ENCODE data around the gene SELENOK. TPM values are rescaled to one million over a fixed set of nuclear protein-coding genes. Genes with fewer than 3 reads are reported as not detected.

The SELENOK gene
- total RNA-seq, 1 donor from 2014 or later = 32.6 TPM

DNA sequence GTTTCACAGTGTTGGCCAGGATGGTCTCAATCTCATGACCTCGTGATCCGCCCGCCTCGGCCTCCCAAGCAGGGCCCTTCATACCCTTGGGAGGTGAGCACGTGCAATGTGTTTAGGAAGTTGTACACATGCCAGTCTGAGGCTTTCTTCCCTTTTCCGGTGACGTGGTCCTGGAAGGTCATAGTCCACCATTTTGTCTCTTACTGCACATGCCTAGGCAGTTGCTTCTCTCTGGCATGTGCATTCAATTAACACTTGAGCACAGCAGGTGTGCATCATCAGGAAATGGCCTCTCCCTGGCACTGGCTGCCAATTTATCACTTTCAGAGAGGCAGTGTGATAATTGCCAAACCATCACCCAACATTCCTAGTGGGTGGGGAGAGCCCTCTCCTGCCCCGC lies 21.7 kb upstream of the SELENOK start:
- Mint-ChIP-seq H3K27me3 (ENCODE audit: low read depth) (peaks cover 60% of the 10 kb centered on the region), H3K4me3 (no peak overlapping the region), H3K9me3 (peaks cover 27% of the 10 kb centered on the region), H3K36me3 (no peaks in the 10 kb centered on the region), H3K27ac (no peak overlapping the region), H3K4me1 (no peaks in the 10 kb centered on the region)
- TF ChIP-seq, protein P1, sequence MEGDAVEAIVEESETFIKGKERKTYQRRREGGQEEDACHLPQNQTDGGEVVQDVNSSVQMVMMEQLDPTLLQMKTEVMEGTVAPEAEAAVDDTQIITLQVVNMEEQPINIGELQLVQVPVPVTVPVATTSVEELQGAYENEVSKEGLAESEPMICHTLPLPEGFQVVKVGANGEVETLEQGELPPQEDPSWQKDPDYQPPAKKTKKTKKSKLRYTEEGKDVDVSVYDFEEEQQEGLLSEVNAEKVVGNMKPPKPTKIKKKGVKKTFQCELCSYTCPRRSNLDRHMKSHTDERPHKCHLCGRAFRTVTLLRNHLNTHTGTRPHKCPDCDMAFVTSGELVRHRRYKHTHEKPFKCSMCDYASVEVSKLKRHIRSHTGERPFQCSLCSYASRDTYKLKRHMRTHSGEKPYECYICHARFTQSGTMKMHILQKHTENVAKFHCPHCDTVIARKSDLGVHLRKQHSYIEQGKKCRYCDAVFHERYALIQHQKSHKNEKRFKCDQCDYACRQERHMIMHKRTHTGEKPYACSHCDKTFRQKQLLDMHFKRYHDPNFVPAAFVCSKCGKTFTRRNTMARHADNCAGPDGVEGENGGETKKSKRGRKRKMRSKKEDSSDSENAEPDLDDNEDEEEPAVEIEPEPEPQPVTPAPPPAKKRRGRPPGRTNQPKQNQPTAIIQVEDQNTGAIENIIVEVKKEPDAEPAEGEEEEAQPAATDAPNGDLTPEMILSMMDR (IDR thresholded peaks at IDR 0.05; ENCODE audit: unreplicated experiment) = no peak
- DNase-seq (ENCODE audit: low spot score in 2 of 2, unreplicated experiment in 2 of 2) = no peak

DNA sequence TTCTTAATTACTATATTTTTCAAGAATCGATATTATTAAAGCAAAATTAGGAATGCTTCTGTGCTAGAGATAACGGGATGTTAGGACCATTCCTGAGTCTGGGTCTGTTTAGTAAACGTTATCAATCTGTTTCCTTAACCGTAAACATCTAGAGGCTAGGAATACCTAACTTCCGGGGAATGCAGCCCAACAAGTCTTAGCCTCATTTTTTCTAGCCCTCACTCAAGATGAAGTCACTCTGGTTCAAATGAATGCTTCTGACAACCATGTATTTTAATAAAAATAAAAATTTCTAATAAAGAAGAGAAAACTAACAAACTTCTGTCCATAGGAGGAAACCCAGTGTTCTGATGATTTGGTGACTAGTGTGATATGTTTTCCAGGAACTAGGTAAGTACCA lies 11.1 kb upstream of the SELENOK start:
- peaks cover 8% of the 10 kb centered on the region for H3K4me1 Mint-ChIP-seq
- TF ChIP-seq, protein P1 (IDR thresholded peaks at IDR 0.05; ENCODE audit: unreplicated experiment) = no peak
- no peak overlapping the region for H3K4me3 Mint-ChIP-seq
- peaks cover 10% of the 10 kb centered on the region for H3K27me3 Mint-ChIP-seq (ENCODE audit: low read depth)
- DNase-seq (ENCODE audit: low spot score in 2 of 2, unreplicated experiment in 2 of 2) = no peak
- no peak overlapping the region for H3K27ac Mint-ChIP-seq
- H3K9me3 Mint-ChIP-seq = peaks cover 13% of the 10 kb centered on the region
- H3K36me3 Mint-ChIP-seq = no peaks in the 10 kb centered on the region

DNA sequence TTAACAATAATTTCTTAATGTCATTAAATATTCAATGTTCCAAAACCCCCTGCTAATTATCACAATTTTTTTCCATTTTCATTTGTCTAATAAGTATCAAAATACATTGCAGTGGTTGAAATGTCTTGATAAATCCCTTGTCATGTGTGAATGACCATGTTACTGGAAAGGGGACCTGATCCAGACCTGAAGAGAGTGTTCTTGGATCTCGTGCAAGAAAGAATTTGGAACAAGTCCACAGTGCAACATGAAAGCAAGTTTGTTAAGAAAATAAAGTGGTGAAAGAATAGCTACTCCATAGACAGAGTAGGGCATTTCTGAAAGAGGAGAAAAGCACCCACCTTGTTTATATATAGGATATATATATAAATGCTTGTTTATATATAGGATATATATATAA lies 10.4 kb upstream of the SELENOK start:
- peaks cover 8% of the 10 kb centered on the region for H3K4me1 Mint-ChIP-seq
- H3K4me3 Mint-ChIP-seq = no peak overlapping the region
- DNase-seq (ENCODE audit: low spot score in 2 of 2, unreplicated experiment in 2 of 2) = no peak
- H3K9me3 Mint-ChIP-seq = peaks cover 12% of the 10 kb centered on the region
- no peaks in the 10 kb centered on the region for H3K36me3 Mint-ChIP-seq
- TF ChIP-seq, protein P1 (IDR thresholded peaks at IDR 0.05; ENCODE audit: unreplicated experiment) = no peak
- peaks cover 16% of the 10 kb centered on the region for H3K27me3 Mint-ChIP-seq (ENCODE audit: low read depth)
- H3K27ac Mint-ChIP-seq = no peak overlapping the region

DNA sequence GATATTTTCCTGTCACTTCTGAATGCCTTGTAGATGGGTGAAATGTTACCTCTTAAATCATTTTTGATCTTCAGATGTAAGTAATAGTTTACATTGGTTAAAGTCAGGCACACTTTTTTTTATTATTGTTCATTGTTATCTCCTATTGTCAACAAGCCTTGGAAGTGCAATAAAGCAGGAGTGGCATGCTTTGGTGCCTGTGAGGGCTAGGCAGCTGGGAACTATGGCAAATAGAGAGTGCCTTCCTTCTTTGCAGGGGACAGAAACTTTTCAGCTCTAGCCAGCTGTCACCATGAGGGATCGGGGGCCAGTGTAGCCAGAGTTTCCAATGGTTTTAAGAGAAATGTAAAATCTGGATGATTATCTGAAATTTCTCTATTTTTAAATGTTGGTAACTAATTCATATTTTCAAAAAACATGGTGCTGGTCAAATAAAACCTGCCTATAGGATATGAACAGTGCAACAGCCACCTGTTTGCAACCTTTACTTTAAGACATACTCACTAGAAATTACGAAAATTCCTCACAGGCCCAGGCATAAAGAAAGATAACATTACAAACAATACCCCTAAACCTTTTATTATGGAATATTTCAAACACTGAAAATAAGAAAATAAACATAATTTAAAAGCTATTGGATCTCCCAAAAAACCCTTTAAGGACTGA lies 9.1 kb upstream of the SELENOK start:
- Mint-ChIP-seq H3K4me1 (peaks cover 8% of the 10 kb centered on the region), H3K4me3 (no peak overlapping the region), H3K9me3 (no peaks in the 10 kb centered on the region)

DNA sequence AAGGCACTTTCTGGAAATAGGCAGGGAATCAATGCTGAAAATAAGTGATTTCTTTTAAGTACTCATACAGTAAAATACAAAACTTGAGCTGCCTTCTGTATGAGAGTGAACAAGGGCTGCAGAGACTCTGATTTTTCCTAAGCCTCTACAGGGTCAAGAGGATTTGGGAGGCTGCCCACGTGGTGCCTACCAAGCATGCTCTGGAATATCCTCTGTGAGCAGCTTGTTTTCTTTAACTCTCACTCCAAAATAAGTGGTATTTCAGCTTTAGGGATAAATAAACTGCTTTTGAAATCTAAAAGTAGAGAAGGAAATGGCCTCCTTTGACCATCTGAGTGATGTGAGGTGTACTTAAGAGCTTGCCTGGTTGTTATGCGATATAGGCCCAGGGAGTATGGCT lies 8.1 kb upstream of the SELENOK start:
- H3K27ac Mint-ChIP-seq = no peak overlapping the region

More for the DNA sequence above, 9.1 kb upstream of the SELENOK start:
- TF ChIP-seq, protein P1 (IDR thresholded peaks at IDR 0.05; ENCODE audit: unreplicated experiment) = no peak
- peaks cover 25% of the 10 kb centered on the region for H3K27me3 Mint-ChIP-seq (ENCODE audit: low read depth)
- DNase-seq (ENCODE audit: low spot score in 2 of 2, unreplicated experiment in 2 of 2) = no peak
- H3K36me3 Mint-ChIP-seq = no peaks in the 10 kb centered on the region
- no peak overlapping the region for H3K27ac Mint-ChIP-seq

More for the DNA sequence above, 8.1 kb upstream of the SELENOK start:
- Mint-ChIP-seq H3K4me3 (no peak overlapping the region), H3K9me3 (no peaks in the 10 kb centered on the region), H3K4me1 (peaks cover 8% of the 10 kb centered on the region), H3K27me3 (ENCODE audit: low read depth) (peaks cover 34% of the 10 kb centered on the region), H3K36me3 (no peaks in the 10 kb centered on the region)
- DNase-seq (ENCODE audit: low spot score in 2 of 2, unreplicated experiment in 2 of 2) = no peak
- TF ChIP-seq, protein P1 (IDR thresholded peaks at IDR 0.05; ENCODE audit: unreplicated experiment) = no peak
